NCI-H1092 (cell line): ENCODE data around the gene MAP1LC3C.
"Not testable (repeated sequence)": the region's sequence is repeated elsewhere in the genome, so short reads cannot be mapped to it uniquely, and the experiment has no call there.

Experiments used
- DNase-seq: peaks from one replicate; lab custom pipeline; 2025; lab: John Stamatoyannopoulos, UW

The MAP1LC3C gene

DNA sequence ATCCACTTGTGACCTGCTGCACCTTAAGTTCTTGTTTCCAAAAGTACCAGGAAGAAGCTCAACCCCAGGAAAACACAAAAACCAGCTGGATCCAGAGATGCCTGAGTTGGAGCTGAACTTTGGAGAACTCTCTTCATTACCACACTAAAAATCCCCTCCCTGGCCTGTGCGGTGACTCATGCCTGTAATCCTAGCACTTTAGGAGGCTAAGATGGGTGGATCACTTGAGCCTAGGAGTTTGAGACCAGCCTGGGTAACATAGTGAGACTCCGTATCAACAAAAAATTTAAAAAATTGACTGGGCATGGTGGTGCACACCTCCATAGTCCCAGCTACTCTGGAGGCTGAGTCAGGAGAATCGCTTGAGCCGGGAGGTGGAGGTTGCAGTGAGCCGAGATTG, 6.2 kb downstream of the MAP1LC3C start:
- DNase-seq = no peak

- peak; percentile 13 for DNase-seq
Measured at GRCh38 chr1:241990040-241990439, 8.9 kb downstream of the MAP1LC3C start.

GRCh38 chr1:241988389-241988930, 10.4 kb downstream of the MAP1LC3C start:
- DNase-seq = not testable (repeated sequence)

DNA sequence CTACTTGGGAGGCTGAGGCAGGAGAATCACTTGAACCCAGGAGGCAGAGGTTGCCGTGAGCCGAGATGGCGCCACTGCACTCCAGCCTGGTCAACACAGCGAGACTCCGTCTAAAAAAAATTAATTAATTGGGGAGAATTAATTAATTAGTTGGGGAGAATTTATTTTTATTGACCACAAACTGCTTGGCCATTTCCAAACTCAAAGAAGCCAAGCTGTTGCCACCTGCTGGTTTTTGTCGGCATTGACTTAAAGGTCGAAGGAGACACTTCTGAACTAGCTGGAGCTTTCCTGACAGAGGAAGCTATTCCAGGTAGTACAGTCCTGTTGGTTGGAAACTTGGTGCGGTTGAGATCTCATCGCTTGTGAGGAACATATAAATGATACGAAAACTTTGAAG, 13.1 kb downstream of the MAP1LC3C start:
- DNase-seq = peak; percentile 14

GRCh38 chr1:241979926-241980325, 19.0 kb downstream of the MAP1LC3C start:
- DNase-seq = no peak

GRCh38 chr1:241979071-241979470, 19.8 kb downstream of the MAP1LC3C start:
- no peak for DNase-seq

DNA sequence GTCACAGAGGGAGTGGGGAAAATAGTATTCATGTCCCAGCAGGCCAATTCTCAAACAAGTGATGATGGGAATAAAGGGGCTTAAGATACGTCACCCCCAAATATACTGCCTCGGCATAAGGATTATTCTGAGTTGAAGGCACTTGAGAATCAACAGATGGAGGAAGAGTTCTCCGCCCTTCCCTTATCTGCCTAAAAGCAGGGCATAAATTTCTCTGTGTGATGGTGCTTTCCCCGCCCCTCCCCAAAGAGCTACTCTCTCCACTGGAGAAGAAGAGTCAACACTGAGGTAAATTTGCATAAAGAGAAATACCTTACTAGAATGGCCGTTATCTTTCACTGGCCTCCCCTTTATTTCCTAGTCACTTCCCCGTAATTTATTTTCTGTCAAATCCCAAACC, 22.7 kb downstream of the MAP1LC3C start:
- DNase-seq = no peak

DNA sequence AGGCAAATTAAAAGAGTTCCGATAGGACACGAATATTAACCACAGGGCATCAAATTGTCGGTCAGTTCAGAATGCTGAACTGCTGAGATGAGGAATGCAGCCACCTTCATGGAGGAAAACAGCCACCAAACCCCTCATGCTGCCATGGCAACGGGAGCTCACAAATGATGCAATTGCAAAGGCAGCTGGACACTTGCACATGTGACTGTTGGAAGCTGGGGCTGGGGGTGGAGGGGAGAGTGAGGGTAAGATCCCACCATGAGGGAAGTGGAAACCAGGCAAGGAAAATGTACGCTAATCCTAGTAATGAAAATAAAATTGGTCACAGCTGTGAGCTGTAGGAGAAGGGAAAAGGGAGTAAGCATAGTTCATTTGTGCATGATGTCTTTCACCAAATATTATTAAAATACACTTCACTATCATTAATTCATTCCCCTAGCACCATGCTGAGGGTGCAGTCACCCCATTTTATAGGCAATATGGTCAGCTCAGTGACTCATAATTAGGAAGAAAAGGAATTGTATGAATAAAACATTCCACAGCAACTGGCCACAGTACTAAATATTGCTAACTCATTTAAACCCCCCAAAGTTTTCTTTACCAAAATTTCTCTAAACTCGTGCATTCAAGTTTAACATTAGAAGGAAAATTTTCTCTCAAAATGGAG, 26.1 kb downstream of the MAP1LC3C start:
- no peak for DNase-seq

DNA sequence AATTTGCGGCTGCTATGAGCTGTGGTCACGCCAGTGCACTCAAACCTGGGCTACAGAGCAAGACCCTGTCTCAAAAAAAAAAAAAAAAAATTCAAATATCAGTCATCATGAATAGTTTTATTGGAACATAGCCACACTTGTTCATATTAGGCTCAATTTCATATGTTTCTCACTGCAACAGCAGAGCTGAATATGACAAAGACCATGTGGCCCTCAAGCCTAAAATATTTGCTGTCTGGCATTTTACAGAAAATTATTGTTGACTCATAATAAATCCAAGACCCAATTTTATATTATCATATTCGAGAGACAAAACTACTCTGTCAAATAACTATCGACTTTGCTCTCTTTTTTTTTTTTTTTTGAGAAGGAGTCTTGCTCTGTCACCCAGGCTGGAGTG, 30.3 kb downstream of the MAP1LC3C start:
- no peak for DNase-seq

- no peak for DNase-seq
Measured at GRCh38 chr1:241964550-241965282, 34.2 kb downstream of the MAP1LC3C start.

DNA sequence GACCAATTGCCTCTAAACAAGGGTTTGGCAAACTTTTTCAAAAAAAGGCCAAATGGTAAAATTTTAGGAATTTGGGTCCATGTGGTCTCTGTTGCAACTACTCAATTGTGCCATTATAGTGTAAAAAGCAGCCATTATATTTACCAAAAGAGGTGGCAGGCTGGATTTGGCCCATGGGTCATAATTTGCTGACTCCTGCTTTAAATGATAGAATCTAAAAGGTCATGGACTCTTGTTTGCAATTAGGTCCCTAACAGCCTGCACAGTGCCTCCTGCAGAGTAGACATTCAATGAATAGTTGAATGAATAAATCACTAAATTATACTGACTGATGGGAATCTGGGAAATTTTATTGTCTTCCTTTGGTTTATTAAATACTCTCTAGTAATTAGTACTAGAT, 35.2 kb downstream of the MAP1LC3C start:
- no peak for DNase-seq

DNA sequence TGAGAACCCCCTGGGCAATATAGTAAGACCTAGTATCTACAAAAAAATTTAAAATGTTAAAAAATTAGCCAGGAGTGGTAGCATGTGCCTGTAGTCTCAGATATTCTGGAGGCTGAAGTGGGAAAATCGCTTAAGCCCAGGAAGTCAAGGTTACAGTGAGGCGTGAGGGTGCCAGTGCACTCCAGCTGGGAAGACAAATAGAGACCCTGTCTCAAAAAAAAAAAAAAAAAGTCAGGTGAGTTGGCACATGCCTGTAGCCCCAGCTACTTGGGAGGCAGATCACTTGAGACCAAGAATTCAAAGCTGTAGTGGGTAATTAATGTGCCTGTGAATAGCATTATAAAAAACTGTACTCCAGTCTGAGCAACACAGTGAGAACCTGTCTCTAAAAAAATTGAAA, 36.7 kb downstream of the MAP1LC3C start:
- DNase-seq = no peak

DNA sequence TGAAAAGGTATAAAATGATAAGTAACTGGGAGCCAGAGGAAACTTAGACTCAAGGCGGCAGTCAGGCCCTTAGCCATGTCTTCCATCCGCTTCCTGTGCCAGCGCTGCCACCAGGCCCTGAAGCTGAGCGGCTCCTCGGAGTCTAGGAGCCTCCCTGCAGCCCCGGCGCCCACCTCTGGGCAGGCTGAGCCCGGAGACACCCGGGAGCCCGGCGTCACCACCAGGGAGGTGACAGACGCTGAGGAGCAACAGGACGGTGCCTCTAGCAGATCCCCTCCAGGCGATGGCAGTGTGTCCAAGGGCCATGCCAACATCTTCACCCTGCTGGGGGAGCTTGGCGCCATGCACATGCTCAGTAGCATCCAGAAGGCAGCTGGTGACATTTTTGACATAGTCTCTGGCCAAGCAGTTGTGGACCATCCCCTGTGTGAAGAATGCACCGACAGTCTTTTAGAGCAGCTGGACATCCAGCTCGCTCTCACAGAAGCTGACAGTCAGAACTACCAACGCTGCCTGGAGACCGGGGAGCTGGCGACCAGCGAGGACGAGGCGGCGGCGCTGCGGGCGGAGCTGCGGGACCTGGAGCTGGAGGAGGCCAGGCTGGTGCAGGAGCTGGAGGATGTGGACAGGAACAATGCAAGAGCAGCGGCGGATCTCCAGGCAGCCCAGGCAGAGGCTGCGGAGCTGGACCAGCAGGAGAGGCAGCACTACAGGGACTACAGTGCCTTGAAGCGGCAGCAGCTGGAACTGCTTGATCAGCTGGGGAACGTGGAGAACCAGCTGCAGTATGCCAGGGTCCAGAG, 41.0 kb downstream of the MAP1LC3C start, which contains the start of gene BECN2:
TSS of gene BECN2 (plus strand) at position 76 of the 803 bp plus-strand sequence. CDS start at position 76, 0 bp downstream.
- no peak for DNase-seq

DNA sequence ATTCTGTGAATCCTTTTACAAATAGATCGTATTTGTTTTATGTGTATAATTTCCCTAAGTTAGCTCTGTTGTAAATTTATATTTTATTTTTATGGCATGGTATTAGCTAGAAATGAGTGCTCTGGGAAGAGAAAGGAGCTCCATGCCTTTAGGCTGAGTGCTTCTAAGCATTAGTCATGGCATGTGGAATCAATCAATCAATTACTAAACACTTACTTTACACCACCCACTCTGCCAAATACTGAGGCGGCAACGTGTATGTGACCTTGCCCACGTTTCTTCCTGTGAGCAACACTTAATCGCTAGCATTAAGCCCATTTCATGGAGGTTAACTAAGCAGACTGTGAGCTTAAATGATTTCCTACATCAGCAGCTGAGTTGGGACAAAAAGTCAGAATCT, 48.5 kb downstream of the MAP1LC3C start:
- no peak for DNase-seq

DNA sequence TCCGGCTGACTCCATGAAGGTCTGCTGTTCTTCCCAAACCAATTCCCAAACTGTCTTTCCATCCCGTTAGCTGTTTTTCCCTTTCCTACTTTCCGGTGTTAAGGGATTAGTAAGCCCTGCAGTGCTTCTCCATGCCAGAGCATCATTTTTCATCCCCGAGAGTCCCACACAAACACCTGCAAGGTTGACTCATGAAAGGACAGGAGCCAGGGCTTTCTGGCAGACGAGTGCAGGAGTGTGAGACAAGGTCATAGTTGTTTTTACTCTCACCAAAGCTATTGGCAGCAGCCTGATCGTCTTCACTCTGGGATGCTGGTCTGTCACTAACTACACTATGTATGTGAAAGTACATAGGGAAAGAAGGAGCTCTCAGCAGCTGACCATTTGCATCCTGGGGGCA, 51.5 kb downstream of the MAP1LC3C start:
- DNase-seq = no peak
